AG04449 (cell line): ENCODE results near the gene ANO6.

Experiments
- CTCF ChIA-PET: fragments of 350-600 bp; formaldehyde crosslinking; extraction: SDS; loops from one replicate; lab custom pipeline; 2021; ENCODE audit warnings: antibody characterized with exemption; lab: Yijun Ruan, JAX
- POLR2A ChIA-PET: fragments of 400-600, 350-600 bp; formaldehyde crosslinking; extraction: SDS; loops from one replicate; lab custom pipeline; 2020; ENCODE audit warnings: antibody characterized with exemption, inconsistent platforms; lab: Yijun Ruan, JAX
- DNase-seq: peaks from one replicate; pipeline ENCODE4 v3.0.0-alpha.2; 2010; ENCODE audit warnings: low read depth, low spot score
- H3K4me3 ChIP-seq: 2 replicates; pipeline ENCODE4 v1.5.1; 2011; ENCODE audit warnings: low read depth, mild to moderate bottlenecking, control low read depth, low read length
- TF ChIP-seq, protein P1 (sequence below): IDR thresholded peaks from one replicate; pipeline ENCODE4 v1.5.1; 2011; ENCODE audit warnings: mild to moderate bottlenecking, moderate library complexity, low read length, control low read depth, inconsistent platforms; ENCODE audit not compliant: insufficient read depth; ENCODE audit errors: missing control alignments

ANO6 gene

GRCh38 chr12:45281994-45282393 lies 66.1 kb downstream of the ANO6 start:
- POLR2A ChIA-PET = no interaction called here
- CTCF ChIA-PET = interaction anchor here (0.7 kb wide), 1 partner anchor 13 kb away, joined by 3 read pairs; no protein-coding TSS in a partner anchor
- H3K4me3 ChIP-seq = no peak overlapping the region
- TF ChIP-seq, protein P1, sequence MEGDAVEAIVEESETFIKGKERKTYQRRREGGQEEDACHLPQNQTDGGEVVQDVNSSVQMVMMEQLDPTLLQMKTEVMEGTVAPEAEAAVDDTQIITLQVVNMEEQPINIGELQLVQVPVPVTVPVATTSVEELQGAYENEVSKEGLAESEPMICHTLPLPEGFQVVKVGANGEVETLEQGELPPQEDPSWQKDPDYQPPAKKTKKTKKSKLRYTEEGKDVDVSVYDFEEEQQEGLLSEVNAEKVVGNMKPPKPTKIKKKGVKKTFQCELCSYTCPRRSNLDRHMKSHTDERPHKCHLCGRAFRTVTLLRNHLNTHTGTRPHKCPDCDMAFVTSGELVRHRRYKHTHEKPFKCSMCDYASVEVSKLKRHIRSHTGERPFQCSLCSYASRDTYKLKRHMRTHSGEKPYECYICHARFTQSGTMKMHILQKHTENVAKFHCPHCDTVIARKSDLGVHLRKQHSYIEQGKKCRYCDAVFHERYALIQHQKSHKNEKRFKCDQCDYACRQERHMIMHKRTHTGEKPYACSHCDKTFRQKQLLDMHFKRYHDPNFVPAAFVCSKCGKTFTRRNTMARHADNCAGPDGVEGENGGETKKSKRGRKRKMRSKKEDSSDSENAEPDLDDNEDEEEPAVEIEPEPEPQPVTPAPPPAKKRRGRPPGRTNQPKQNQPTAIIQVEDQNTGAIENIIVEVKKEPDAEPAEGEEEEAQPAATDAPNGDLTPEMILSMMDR = no peak
- no peak for DNase-seq

DNA sequence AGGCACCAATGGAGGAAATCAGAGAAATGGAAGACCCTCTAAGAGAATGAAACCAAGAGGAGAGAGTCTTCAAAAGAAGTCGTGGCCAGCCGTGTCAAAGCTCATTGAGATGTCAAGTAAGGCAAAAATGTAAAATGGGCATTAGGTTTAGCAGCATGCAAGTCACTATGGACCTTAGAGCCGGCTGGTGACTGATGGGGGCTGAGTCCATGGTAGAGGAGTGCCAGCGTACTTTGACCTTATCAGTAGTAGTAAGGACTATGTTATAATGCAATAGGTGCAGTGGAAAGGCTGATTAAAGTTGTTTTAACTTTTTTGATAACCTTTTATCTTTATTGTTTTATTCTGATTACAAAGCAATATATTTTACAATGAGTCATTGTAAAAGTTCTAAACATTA lies 66.5 kb downstream of the ANO6 start:
- CTCF ChIA-PET = interaction anchor here (0.7 kb wide), 1 partner anchor 14 kb away, joined by 3 read pairs; no protein-coding TSS in a partner anchor
- TF ChIP-seq, protein P1 = no peak

DNA sequence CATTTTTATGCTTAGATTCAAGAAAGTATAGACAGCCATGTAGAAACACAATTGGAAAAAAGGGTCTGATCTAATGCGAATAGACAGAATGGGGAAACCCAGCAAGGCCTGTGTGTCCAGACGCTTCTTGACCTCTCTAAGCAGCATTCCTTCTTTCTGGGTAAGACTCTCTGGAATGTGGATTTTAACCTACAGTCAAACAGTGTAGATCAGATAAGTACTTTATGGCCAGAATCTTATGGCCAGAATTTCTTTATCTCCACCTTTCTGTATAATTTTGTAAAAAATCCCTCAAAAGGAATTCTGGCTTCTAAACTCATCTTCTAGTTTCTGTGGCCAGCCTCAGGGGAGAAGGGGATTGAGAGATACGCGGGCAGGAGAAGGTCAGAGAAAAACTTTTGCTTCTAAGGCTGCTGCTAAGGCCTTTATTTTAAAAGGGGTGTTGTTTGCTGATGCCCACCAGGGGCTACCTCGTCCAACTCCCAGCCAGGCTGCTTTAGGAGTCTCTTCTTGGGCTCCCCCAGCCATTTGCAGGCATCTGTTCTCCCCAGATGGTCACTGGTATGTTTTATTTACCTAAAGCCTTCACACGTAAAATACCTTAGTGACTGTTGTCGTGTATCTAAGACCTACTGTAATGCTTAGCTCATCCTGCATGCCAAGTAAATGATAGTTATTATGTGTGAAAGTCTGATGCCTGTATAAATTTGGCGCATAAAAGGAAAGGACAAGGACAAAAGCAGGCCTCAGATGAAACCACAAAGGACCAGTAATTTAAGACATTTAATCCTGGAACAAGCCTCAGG lies 68.4 kb downstream of the ANO6 start:
- H3K4me3 ChIP-seq = no peak overlapping the region
- ChIA-PET CTCF (interaction anchor here (0.8 to 1.1 kb wide), 5 partner anchors 15 to 113 kb away, joined by 3 to 4 read pairs (median 3); no protein-coding TSS in a partner anchor), POLR2A (no interaction called here)
- peak; percentile 69 for DNase-seq
- TF ChIP-seq, protein P1 = no peak

More for the DNA sequence above, 66.5 kb downstream of the ANO6 start:
- no peak for DNase-seq
- POLR2A ChIA-PET = no interaction called here
- H3K4me3 ChIP-seq = no peak overlapping the region

DNA sequence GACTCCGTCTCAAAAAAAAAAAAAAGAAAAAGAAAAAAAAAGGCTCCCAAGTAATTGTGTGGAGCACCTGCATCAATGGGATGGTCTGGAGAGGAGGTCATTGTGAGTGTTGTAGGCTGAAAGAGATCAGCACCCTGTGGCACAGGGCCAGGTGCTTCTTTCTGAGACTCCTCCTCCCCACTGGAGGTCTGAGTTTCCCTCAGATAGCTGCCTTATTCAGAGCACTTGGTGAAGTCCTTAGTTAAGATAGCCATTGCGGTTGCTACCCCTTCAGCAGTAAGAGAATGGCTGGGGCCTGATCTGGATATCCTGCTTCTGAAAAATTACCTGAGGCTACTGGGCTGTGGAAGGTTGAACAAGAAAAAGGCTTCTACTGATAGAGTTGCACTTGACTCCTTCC lies 69.8 kb downstream of the ANO6 start:
- TF ChIP-seq, protein P1 = no peak
- CTCF ChIA-PET = interaction anchor here (0.8 to 1.7 kb wide), 3 partner anchors 10 to 102 kb away, joined by 4 read pairs; no protein-coding TSS in a partner anchor
- DNase-seq = no peak
- no peak overlapping the region for H3K4me3 ChIP-seq
- POLR2A ChIA-PET = no interaction called here

GRCh38 chr12:45286621-45287020 lies 70.7 kb downstream of the ANO6 start:
- ChIA-PET CTCF (interaction anchor here (0.7 to 1.9 kb wide), 6 partner anchors 9 to 101 kb away, joined by 3 to 8 read pairs (median 4); no protein-coding TSS in a partner anchor), POLR2A (no interaction called here)
- TF ChIP-seq, protein P1 = no peak
- no peak for DNase-seq
- no peak overlapping the region for H3K4me3 ChIP-seq
